GM10266 (cell line): Measurements from ENCODE around the gene NPM1.
"Not testable (repeated sequence)": the region's sequence is repeated elsewhere in the genome, so short reads cannot be mapped to it uniquely, and the experiment has no call there.

ENCODE experiments used
- DNase-seq: peaks from one replicate; pipeline ENCODE4 v3.0.0; 2012; ENCODE audit errors: extremely low spot score
- TF ChIP-seq, protein P1 (sequence below): IDR thresholded peaks from 2 replicates; pipeline ENCODE4 v1.5.1; 2012; ENCODE audit warnings: mild to moderate bottlenecking, low read depth; ENCODE audit not compliant: control insufficient read depth, insufficient read depth; ENCODE audit errors: missing control alignments

Gene NPM1

DNA sequence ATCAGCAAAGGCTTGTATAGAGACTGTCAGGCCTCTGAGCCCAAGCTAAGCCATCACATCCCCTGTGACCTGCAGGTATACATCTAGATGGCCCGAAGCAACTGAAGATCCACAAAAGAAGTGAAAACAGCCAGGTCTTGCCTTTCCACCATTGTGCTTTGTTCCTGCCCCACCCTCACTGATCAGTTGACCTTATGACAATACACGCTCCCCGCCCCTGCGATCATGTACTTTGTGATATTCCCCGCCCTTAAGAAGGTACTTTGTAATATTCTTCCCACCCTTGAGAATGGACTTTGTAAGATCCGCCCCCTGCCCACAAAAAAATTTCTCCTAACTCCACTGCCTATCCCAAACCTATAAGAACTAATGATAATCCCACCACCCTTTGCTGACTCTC lies 18.6 kb upstream of the NPM1 start:
- DNase-seq, result no peak
- TF ChIP-seq, protein P1, sequence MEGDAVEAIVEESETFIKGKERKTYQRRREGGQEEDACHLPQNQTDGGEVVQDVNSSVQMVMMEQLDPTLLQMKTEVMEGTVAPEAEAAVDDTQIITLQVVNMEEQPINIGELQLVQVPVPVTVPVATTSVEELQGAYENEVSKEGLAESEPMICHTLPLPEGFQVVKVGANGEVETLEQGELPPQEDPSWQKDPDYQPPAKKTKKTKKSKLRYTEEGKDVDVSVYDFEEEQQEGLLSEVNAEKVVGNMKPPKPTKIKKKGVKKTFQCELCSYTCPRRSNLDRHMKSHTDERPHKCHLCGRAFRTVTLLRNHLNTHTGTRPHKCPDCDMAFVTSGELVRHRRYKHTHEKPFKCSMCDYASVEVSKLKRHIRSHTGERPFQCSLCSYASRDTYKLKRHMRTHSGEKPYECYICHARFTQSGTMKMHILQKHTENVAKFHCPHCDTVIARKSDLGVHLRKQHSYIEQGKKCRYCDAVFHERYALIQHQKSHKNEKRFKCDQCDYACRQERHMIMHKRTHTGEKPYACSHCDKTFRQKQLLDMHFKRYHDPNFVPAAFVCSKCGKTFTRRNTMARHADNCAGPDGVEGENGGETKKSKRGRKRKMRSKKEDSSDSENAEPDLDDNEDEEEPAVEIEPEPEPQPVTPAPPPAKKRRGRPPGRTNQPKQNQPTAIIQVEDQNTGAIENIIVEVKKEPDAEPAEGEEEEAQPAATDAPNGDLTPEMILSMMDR, result no peak

DNA sequence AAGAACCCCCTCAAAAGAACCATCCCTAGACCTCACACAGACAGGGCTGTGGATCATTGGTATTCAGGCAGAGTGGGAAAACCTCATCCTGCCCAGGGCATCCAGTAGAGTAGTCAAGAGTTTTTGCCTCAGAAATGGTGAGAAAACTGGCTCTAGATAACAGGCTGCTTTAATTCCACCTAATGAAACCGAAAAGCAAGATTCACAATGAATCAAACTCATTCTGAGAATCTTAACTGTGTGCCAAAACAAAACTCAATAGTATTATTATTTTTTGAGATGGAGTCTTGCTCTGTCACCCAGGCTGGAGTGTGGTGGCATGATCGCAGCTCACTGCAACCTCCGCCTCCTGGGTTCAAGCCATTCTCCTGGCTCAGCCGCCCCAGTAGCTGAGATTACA lies 17.8 kb upstream of the NPM1 start:
- TF ChIP-seq, protein P1, result no peak
- DNase-seq, result no peak

DNA sequence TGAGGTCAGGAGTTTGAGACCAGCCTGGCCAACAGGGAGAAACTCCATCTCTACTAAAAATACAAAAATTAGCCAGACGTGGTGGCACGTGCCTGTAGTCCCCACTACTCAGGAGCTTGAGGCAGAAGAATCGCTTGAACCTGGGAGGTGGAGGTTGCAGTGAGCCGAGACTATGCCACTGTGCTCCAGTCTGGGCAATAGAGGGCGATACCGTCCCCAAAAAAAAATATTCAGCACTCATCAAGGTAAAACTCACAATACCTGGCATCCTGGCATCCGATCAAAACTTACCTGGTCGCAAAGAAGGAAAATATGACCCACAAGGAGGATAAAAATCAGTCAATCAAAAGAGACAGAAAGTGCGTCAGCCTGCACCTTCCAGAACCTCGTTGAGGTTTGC lies 16.8 kb upstream of the NPM1 start:
- not testable (repeated sequence) for DNase-seq
- TF ChIP-seq, protein P1, result peak; percentile 22

DNA sequence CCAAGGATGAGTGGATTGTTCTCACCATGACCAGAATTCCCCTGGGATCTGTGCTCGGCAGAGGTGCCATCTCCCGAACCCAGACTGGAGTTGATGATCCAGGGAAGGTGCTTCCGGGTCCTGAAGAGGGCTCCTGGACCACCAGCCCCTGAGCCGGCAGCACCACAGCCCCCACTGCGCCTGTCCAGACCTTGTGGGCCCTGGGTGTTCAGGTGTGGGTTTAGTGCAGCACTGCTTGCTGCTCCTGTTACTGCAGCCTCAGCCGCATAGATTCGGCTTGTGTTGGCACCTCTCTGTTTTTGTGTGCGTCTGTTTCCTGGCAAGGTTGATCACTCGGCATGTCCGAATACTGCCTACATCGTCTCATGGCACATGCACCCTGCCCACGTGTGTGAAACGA lies 16.3 kb upstream of the NPM1 start:
- TF ChIP-seq, protein P1, result no peak
- no peak for DNase-seq

DNA sequence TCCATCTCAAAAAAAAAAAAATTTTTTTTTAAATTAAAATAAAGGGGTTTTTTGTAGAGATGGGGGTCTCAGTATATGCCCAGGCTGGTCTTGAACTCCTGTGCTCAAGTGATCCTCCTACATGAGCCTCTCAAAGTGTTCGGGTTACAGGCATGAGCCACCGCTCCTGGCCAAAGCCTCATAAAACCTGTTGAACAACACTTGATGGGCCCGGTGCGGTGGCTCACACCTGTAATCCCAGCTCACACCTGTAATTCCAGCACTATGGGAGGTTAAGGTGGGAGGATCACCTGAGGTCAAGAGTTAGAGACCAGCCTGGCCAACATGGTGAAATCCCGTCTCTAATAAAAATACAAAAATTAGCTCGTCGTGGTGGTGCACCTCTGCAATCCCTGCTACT lies 7.7 kb upstream of the NPM1 start:
- DNase-seq, result no peak
- TF ChIP-seq, protein P1, result no peak

DNA sequence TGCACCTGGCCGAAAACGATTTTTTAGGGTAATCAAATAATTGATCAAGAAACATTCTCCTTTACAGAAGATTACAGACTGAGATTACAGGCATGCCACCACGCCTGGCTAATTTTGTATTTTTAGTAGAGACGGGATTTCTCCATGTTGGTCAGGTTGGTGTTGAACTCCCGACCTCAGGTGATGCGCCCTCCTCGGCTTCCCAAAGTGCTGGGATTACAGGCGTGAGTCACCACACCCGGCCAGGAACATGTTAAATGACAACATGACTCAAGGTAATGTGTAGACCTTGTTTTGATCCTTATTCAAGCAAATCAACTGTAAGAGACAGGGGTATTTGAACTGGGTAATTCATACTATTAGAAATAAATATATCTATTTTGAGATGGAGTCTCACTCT lies 3.2 kb upstream of the NPM1 start:
- DNase-seq, result not testable (repeated sequence)

DNA sequence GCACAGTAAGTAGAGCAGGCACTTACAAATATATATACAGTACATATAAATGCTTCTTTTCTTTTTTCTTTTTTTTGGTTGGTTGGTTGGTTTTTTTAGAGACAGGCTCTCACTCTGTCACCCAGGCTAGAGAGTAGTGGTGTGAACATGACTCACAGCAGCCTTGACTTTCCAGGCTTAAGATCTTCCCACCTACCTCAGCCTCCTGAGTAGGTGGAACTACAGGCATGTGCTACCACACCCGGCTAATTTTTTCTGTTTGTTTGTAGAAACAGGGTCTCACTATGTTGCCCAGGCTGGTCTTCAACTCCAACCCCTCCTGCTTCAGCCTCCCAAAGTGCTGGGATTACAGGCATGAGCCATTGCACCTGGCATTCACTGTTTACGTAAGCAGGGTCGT lies 2.6 kb upstream of the NPM1 start:
- DNase-seq, result not testable (repeated sequence)

DNA sequence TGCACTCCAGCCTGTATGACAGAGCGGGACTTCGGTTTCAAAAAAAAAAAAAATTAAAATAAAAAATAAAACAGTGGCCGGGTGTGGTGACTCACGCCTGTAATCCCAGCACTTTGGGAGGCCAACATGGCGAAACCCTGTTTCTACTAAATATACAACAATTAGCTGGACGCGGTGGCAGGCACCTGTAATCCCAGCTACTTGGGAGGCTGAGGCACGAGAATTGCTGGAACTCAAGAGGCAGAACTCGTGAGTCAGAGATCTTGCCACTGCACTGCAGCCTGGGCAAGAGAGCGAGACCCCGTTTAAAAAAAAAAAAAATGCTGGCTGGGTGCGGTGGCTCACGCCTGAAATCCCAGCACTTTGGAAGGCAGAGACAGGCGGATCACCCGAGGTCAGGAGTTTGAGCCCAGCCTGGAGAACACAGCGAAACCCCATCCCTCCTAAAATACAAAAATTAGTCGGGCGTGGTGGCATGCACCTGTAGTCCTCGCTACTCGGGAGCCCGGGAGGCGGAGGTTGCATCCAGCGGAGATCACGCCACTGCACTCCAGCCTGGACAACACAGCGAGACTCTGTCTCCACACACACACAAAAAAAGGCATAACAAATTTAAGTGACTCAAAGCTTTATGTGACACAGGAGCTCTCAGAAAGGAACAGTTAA lies 1.5 kb upstream of the NPM1 start:
- TF ChIP-seq, protein P1, result no peak

More for the DNA sequence above, 1.5 kb upstream of the NPM1 start:
- DNase-seq, result no peak
